Fibroblast of skin of abdomen (primary cell): ENCODE data around the gene OTOP3.

Source experiments
- DNase-seq: peaks from one replicate; pipeline ENCODE4 v3.0.0-alpha.2; 2013

The OTOP3 gene

GRCh38 chr17:74987909-74988711, 52.4 kb downstream of the OTOP3 start:
- DNase-seq, result peak; percentile 85

DNA sequence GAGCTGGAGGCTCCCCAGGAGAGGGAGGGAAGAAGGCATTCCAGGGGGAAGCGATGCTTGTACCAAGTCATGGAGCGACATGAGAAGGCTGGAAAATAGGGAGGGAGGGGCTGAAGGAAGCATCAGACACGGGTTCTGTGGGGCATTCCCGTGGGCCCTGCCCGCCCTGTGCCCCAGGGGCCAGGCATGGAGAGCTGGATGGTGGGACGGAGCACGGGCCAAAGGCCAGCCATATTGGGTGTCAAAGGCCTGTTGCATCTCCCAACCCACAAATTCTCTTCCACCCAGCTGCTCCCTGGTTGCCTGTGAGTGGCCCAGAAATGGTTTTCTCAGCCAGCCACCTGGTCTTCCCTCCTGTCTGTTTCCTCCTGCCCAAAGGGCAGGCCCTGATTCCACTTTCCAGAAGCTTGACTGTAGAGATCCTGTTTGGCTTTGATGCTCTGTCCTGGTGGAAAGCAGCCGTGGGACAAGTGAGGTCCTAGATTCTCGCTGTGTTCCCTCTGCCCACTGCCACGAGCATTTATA, 54.9 kb downstream of the OTOP3 start:
- DNase-seq, result no peak

DNA sequence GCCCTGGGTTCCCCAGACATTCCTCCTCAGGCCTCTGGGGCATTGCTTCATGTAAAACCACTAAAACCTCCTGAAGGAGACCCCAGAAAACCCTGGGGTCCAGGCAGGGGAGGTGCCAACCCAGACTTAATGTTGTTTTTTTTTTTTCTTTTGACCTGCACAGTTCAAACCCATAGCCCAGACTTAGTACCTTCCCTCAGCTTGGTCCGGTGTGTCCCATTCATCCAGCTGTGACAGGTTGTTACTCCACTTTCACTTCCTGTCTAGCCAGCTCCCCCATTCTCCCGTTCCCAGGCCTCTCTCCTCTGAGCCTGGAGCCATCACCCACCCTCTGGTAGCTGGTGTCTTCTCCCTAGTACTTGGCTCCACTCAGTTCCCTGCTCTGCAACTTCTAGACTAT, 56.5 kb downstream of the OTOP3 start:
- DNase-seq, result no peak

DNA sequence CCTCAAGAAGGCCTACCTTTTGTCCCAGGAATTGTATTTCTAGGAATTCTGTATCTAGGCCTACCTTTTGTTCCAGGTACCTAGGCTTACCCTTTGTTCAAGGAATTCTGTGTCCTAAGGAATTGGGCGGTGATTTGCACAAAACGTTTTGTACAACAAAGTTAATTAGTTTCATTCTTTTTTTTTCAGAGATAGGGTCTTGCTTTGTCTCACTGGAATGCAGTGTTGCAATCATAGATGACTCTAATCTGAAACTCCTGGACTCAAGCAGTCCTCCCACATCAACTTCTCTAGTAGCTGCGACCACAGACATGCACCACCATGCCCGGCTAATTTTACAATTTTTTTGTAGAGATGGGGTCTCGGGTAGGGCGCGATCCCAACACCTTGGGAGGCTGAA, 58.7 kb downstream of the OTOP3 start:
- peak; percentile 72 for DNase-seq

- DNase-seq, result no peak
Observed at GRCh38 chr17:74995847-74996246, 60.1 kb downstream of the OTOP3 start.

GRCh38 chr17:74998783-74999182, 63.1 kb downstream of the OTOP3 start:
- no peak for DNase-seq

DNA sequence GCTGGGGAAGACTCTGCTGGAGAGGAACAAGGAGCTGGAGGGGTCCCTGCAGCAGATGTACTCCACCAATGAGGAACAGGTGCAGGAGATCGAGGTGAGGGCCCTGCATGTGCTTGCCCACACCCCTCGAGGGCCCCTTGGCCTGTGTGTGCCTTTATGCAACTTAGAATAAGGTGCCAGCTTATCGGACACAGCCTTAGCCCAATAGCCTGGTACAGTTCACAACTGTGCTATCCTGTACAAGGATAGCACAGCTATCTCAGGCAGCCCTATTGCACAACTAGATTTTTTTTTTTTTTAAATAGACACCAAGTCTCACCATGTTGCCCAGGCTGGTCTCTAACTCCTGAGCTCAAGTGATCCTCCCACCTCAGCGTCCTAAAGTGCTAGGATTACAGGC, 63.8 kb downstream of the OTOP3 start:
- no peak for DNase-seq
